H1 (cell line): ENCODE measurements around the gene PNMA1. TPM values are rescaled to one million over a fixed set of nuclear protein-coding genes. Genes with fewer than 3 reads are reported as not detected.

Experiments used
- CTCF ChIA-PET: fragments of 300-600 bp; sonication (Branson Sonifier 250); formaldehyde crosslinking; loops from one replicate; lab custom pipeline; 2021; ENCODE audit not compliant: partially characterized antibody; lab: Charles Lee
- POLR2A ChIA-PET: fragments of 300-600 bp; sonication (Branson Sonifier 250); formaldehyde crosslinking; loops from one replicate; lab custom pipeline; 2021; ENCODE audit warnings: inconsistent platforms; ENCODE audit not compliant: partially characterized antibody; lab: Charles Lee
- DNase-seq, 2 experiments: peaks; one replicate each; pipeline versions ENCODE4 v3.0.0 to v3.0.0-alpha.2; 2010 to 2022; ENCODE audit warnings: low spot score in 2 of 2, low read depth in 1 of 2, mixed read lengths in 1 of 2
- FAIRE-seq: peaks from 2 replicates; lab custom pipeline; 2011; peaks lifted over from hg19 to GRCh38; lab: Jason Lieb, UNC
- H2AFZ ChIP-seq: 2 replicates; pipeline ENCODE4 v1.8.1; 2012; ENCODE audit warnings: low read length, inconsistent platforms
- H2AK5ac ChIP-seq: 2 replicates; pipeline ENCODE4 v1.6.1; 2013; ENCODE audit warnings: low read depth, low read length
- H2BK120ac ChIP-seq: replicated peaks from 2 replicates; pipeline ENCODE3; 2013; ENCODE audit warnings: low read depth, low read length, inconsistent platforms
- H2BK12ac ChIP-seq: 2 replicates; pipeline ENCODE4 v1.6.1; 2013; ENCODE audit warnings: low read depth, low read length
- H2BK15ac ChIP-seq: 2 replicates; pipeline ENCODE4 v1.6.1; 2013; ENCODE audit warnings: low read length
- H2BK20ac ChIP-seq: 2 replicates; pipeline ENCODE4 v1.6.1; 2013; ENCODE audit warnings: low read length
- H2BK5ac ChIP-seq: 2 replicates; pipeline ENCODE4 v1.6.1; 2013; ENCODE audit warnings: low read depth, low read length
- H3K14ac ChIP-seq: 2 replicates; pipeline ENCODE4 v1.6.1; 2013; ENCODE audit warnings: inconsistent platforms; ENCODE audit not compliant: insufficient read length
- H3K18ac ChIP-seq: 2 replicates; pipeline ENCODE4 v1.6.1; 2013; ENCODE audit warnings: low read length; ENCODE audit errors: extremely low read depth
- H3K23ac ChIP-seq: 2 replicates; pipeline ENCODE4 v1.6.1; 2013; ENCODE audit warnings: inconsistent platforms; ENCODE audit not compliant: insufficient read length
- H3K23me2 ChIP-seq: 2 replicates; pipeline ENCODE4 v1.6.1; 2013; ENCODE audit warnings: low read depth, low read length
- H3K27ac ChIP-seq: 2 replicates; pipeline ENCODE4 v1.6.1; 2011; ENCODE audit warnings: low read depth, low read length, inconsistent platforms
- H3K27me3 ChIP-seq, 4 experiments: replicated peaks in 1 of 4; 1 replicate in 1 of 4; 2 replicates in 3 of 4; pipeline versions ENCODE4 v1.6.1 to v1.8.1; 2011 to 2013; ENCODE audit warnings: low read length in 3 of 4, mild to moderate bottlenecking in 3 of 4, inconsistent platforms in 2 of 4, mixed read lengths in 2 of 4, moderate library complexity in 1 of 4; ENCODE audit not compliant: control insufficient read depth in 3 of 4, insufficient read depth in 3 of 4; ENCODE audit errors: extremely low read depth in 1 of 4
- H3K36me3 ChIP-seq, 4 experiments: 2 replicates each; pipeline versions ENCODE4 v1.6.1 to v1.8.1; 2011 to 2013; ENCODE audit warnings: mild to moderate bottlenecking in 4 of 4, low read length in 3 of 4, moderate library complexity in 2 of 4, control low read depth in 1 of 4, inconsistent platforms in 1 of 4; ENCODE audit not compliant: insufficient read depth in 4 of 4, control insufficient read depth in 2 of 4
- H3K4ac ChIP-seq: replicated peaks from 2 replicates; pipeline ENCODE3; 2013; ENCODE audit warnings: low read length, low read depth, mixed read lengths, inconsistent platforms; ENCODE audit not compliant: insufficient read length
- H3K4me1 ChIP-seq, 4 experiments: replicated peaks in 1 of 4; 1 replicate in 1 of 4; 2 replicates in 3 of 4; pipeline versions ENCODE4 v1.6.1 to v1.8.1; 2011 to 2013; ENCODE audit warnings: low read length in 3 of 4, inconsistent platforms in 2 of 4, mixed read lengths in 1 of 4; ENCODE audit not compliant: insufficient read depth in 4 of 4, control insufficient read depth in 3 of 4
- H3K4me2 ChIP-seq, 2 experiments: 2 replicates each; pipeline versions ENCODE4 v1.6.1 to v1.8.1; 2011 to 2013; ENCODE audit warnings: low read depth in 2 of 2, low read length in 2 of 2, control low read depth in 1 of 2, inconsistent platforms in 1 of 2, mild to moderate bottlenecking in 1 of 2; ENCODE audit not compliant: insufficient read depth in 1 of 2
- H3K4me3 ChIP-seq, 4 experiments: fragments of 200-600, 300-600 bp in 1 of 4; sonication (generic), shearing (Covaris generic), sonication (Bioruptor Twin) in 1 of 4; 2 replicates each; pipeline versions ENCODE4 v1.5.1 to v1.8.1; 2011 to 2016; ENCODE audit warnings: low read length in 4 of 4, low read depth in 3 of 4, control low read depth in 2 of 4, inconsistent platforms in 2 of 4, mild to moderate bottlenecking in 2 of 4, mixed read lengths in 1 of 4, moderate library complexity in 1 of 4; ENCODE audit not compliant: insufficient read depth in 2 of 4; ENCODE audit errors: extremely low read depth in 1 of 4
- H3K56ac ChIP-seq: replicated peaks from 2 replicates; pipeline ENCODE3; 2013; ENCODE audit warnings: low read depth, mild to moderate bottlenecking, mixed read lengths, low read length, inconsistent platforms; ENCODE audit not compliant: insufficient read length
- H3K79me1 ChIP-seq: 2 replicates; pipeline ENCODE4 v1.6.1; 2013; ENCODE audit warnings: low read depth, low read length, control low read depth
- H3K79me2 ChIP-seq, 2 experiments: 2 replicates each; pipeline versions ENCODE4 v1.6.1 to v1.8.1; 2012 to 2013; ENCODE audit warnings: low read length in 2 of 2, mild to moderate bottlenecking in 2 of 2, inconsistent platforms in 1 of 2; ENCODE audit not compliant: insufficient read depth in 2 of 2, control insufficient read depth in 1 of 2
- H3K9ac ChIP-seq, 4 experiments: replicated peaks in 1 of 4; 1 replicate in 1 of 4; 2 replicates in 3 of 4; pipeline versions ENCODE4 v1.6.1 to v1.8.1; 2011 to 2013; ENCODE audit warnings: low read depth in 3 of 4, low read length in 3 of 4, control low read depth in 2 of 4, mild to moderate bottlenecking in 2 of 4, moderate library complexity in 2 of 4, inconsistent platforms in 1 of 4; ENCODE audit errors: extremely low read depth in 1 of 4
- H3K9me3 ChIP-seq, 2 experiments: 2 replicates each; pipeline versions ENCODE4 v1.6.1 to v1.8.1; 2012 to 2013; ENCODE audit warnings: mild to moderate bottlenecking in 2 of 2, moderate library complexity in 2 of 2, control low read depth in 1 of 2, inconsistent platforms in 1 of 2, low read depth in 1 of 2, low read length in 1 of 2, mixed read lengths in 1 of 2; ENCODE audit not compliant: insufficient read depth in 2 of 2
- H4K20me1 ChIP-seq, 2 experiments: replicated peaks in 1 of 2; 2 replicates each; pipeline versions ENCODE3 to v1.8.1; 2011 to 2013; ENCODE audit warnings: inconsistent platforms in 2 of 2, low read length in 2 of 2, mild to moderate bottlenecking in 1 of 2; ENCODE audit not compliant: insufficient read depth in 2 of 2, control insufficient read depth in 1 of 2
- H4K5ac ChIP-seq: 2 replicates; pipeline ENCODE4 v1.6.1; 2013; ENCODE audit warnings: low read length, low read depth, mixed read lengths, inconsistent platforms; ENCODE audit not compliant: insufficient read length
- H4K8ac ChIP-seq: 2 replicates; pipeline ENCODE4 v1.8.0; 2013; ENCODE audit warnings: mild to moderate bottlenecking, moderate library complexity, low read length, inconsistent platforms; ENCODE audit not compliant: insufficient read depth; ENCODE audit errors: extremely low read depth
- H4K91ac ChIP-seq: replicated peaks from 2 replicates; pipeline ENCODE3; 2013; ENCODE audit warnings: low read length, mixed read lengths, inconsistent platforms; ENCODE audit not compliant: insufficient read length
- ASH2L ChIP-seq: fragments of 200-600, 300-600 bp; sonication (generic); IDR thresholded peaks from one replicate; pipeline ENCODE4 v1.7.1; 2017; ENCODE audit warnings: low read length
- BRCA1 ChIP-seq: IDR thresholded peaks from 2 replicates; pipeline ENCODE4 v1.6.1; 2012; ENCODE audit warnings: low read depth, low read length, improper control_type of control experiment
- CBX5 ChIP-seq: fragments of 300-800, 300-1000 bp; sonication (generic); IDR thresholded peaks from 2 replicates; pipeline ENCODE4 v1.7.1; 2016; ENCODE audit warnings: antibody characterized with exemption, low read length, low read depth
- HDAC2 ChIP-seq, 2 experiments: fragments of 300-600 bp in 1 of 2; sonication (generic) in 1 of 2; IDR thresholded peaks; 2 replicates each; pipeline ENCODE4 v1.6.1; 2011 to 2012; ENCODE audit warnings: low read depth in 2 of 2, low read length in 2 of 2, mild to moderate bottlenecking in 2 of 2, moderate library complexity in 2 of 2, borderline replicate concordance in 1 of 2, inconsistent platforms in 1 of 2
- KDM5A ChIP-seq: fragments of 200-600 bp; IDR thresholded peaks from 2 replicates; pipeline ENCODE4 v1.7.1; 2012; ENCODE audit warnings: mild to moderate bottlenecking, low read length, inconsistent platforms, mixed read lengths
- MAFK ChIP-seq: IDR thresholded peaks from 2 replicates; pipeline ENCODE4 v1.6.1; 2012; ENCODE audit warnings: low read depth, mild to moderate bottlenecking, improper control_type of control experiment, low read length
- SRF ChIP-seq: IDR thresholded peaks from 2 replicates; pipeline ENCODE4 v1.6.1; 2011; ENCODE audit warnings: mild to moderate bottlenecking, low read depth, low read length, moderate library complexity
- TCF12 ChIP-seq: IDR thresholded peaks from 2 replicates; pipeline ENCODE4 v1.6.1; 2011; ENCODE audit warnings: low read depth, mild to moderate bottlenecking, low read length
- WGBS, 2 experiments: shearing (Covaris generic) in 1 of 2; methylation state at CpG; one replicate each; pipeline versions ENCODE4 v1.1.6 to v1.1.7; 2013 to 2015; ENCODE audit warnings: low lambda C conversion rate in 2 of 2, mixed read lengths in 2 of 2, inconsistent platforms in 1 of 2, low coverage in 1 of 2, missing lambda C conversion rate in 1 of 2; ENCODE audit not compliant: insufficient replicate concordance in 2 of 2, insufficient coverage in 1 of 2, insufficient read length in 1 of 2; ENCODE audit errors: extremely low coverage in 1 of 2, missing lambda C conversion rate in 1 of 2; 5-methylcytosine and 5-hydroxymethylcytosine counted together
- polyA plus RNA-seq, 7 experiments: library from polyadenylated mRNA; depleted of rRNA in 3 of 7; stranded (reverse) in 5 of 7; unstranded in 2 of 7; fragments of >200 nt in 5 of 7; fragments of 200-250 nt in 2 of 7; gene quantifications; 1 replicate in 5 of 7; 2 replicates in 1 of 7; 4 replicates in 1 of 7; pipeline versions ENCODE4 v1.2.1 to v1.2.3, GENCODE V29; 2011 to 2013; ENCODE audit warnings: missing spikeins in 2 of 7, mixed read lengths in 2 of 7
- total RNA-seq: library from RNA; stranded (reverse); fragmentation: NEBNext Ultra II Directional; extraction: Animal tissue kit (Norgen Biotek cat#: 25700); gene quantifications from 2 replicates; pipeline ENCODE4 v1.2.1, GENCODE V29; 2021
- TF ChIP-seq, protein P1 (sequence below): IDR thresholded peaks from 2 replicates; pipeline ENCODE4 v1.6.1; 2011; ENCODE audit warnings: low read length, improper control_type of control experiment

Gene PNMA1
- total and polyA plus RNA-seq, 2 of the 8 experiments (the other 6 are each of a cell fraction or from before 2014, with no cell fraction given), result 15.8 to 52.7 TPM

DNA sequence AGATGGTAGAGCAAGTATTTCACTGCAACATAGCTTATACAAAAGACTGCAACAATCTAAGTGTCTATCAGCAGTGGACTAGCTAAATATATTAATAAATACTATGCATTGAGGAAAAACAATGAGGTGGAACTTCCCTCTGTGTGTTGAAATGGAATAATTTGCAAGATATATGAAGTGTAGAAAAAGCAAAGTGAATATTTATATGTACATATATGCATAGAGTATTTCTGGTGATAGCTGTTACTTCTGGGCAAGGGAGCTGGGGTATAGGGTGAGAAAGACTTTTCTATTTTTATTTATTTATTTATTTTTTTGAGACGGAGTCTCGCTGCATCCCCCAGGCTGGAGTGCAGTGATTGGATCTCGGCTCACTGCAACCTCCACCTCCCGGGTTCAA is 35.5 kb downstream of the PNMA1 start:
- H3K79me1 ChIP-seq, result no peaks in the 10 kb centered on the region
- H3K23ac ChIP-seq, result no peak overlapping the region
- no peaks in the 10 kb centered on the region for H3K23me2 ChIP-seq
- no peak for FAIRE-seq
- H3K79me2 ChIP-seq, result no peaks in the 10 kb centered on the region
- no peaks in the 10 kb centered on the region for H3K27me3 ChIP-seq
- H4K91ac ChIP-seq, result no peak overlapping the region
- no peaks in the 10 kb centered on the region for H4K20me1 ChIP-seq
- H2BK20ac ChIP-seq, result no peak overlapping the region
- TF ChIP-seq CBX5, result no peak
- no peak for TF ChIP-seq KDM5A
- TF ChIP-seq BRCA1, result no peak
- TF ChIP-seq SRF, result no peak
- TF ChIP-seq, protein P1, sequence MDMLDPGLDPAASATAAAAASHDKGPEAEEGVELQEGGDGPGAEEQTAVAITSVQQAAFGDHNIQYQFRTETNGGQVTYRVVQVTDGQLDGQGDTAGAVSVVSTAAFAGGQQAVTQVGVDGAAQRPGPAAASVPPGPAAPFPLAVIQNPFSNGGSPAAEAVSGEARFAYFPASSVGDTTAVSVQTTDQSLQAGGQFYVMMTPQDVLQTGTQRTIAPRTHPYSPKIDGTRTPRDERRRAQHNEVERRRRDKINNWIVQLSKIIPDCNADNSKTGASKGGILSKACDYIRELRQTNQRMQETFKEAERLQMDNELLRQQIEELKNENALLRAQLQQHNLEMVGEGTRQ, result no peak
- TF ChIP-seq HDAC2 (IDR thresholded peaks at IDR 0.05; ENCODE audit: borderline replicate concordance in 1 of 2, low read depth in 2 of 2, low read length in 2 of 2), result no peak
- no peak for TF ChIP-seq TCF12
- no peak for TF ChIP-seq MAFK
- TF ChIP-seq ASH2L, result no peak
- no peak overlapping the region for H2AFZ ChIP-seq
- H3K4ac ChIP-seq, result no peak overlapping the region
- H2AK5ac ChIP-seq, result no peak overlapping the region
- ChIA-PET CTCF (interaction anchor here (0.6 to 4.0 kb wide), 2 partner anchors 9 to 359 kb away, joined by 3 to 11 read pairs; no protein-coding TSS in a partner anchor), POLR2A (no interaction called here)
- no peak overlapping the region for H2BK120ac ChIP-seq
- 90% methylated on average over 4 of the region's 4 CpGs; no CpG with 5 or more reads in 1 of the 2 experiments for WGBS, 2 experiments
- no peak overlapping the region for H4K8ac ChIP-seq
- no peak overlapping the region for H2BK12ac ChIP-seq
- no peak overlapping the region for H3K27ac ChIP-seq
- no peak overlapping the region for H3K4me2 ChIP-seq
- H3K9ac ChIP-seq, result no peak overlapping the region
- H4K5ac ChIP-seq, result no peak overlapping the region
- no peak overlapping the region for H3K4me3 ChIP-seq
- H3K14ac ChIP-seq, result no peak overlapping the region
- H3K4me1 ChIP-seq, result no peaks in the 10 kb centered on the region
- no peak for DNase-seq
- no peaks in the 10 kb centered on the region for H3K9me3 ChIP-seq
- no peaks in the 10 kb centered on the region for H3K36me3 ChIP-seq
- H2BK5ac ChIP-seq, result no peak overlapping the region
- H3K56ac ChIP-seq, result no peak overlapping the region
- no peak overlapping the region for H3K18ac ChIP-seq
- no peak overlapping the region for H2BK15ac ChIP-seq
